HG02884 (cell line): ENCODE measurements around the gene SMPX.
"Not testable (repeated sequence)": the region's sequence is repeated elsewhere in the genome, so short reads cannot be mapped to it uniquely, and the experiment has no call there.

Experiments used
- ATAC-seq: cut with Tn5 transposase; IDR thresholded peaks from one replicate; pipeline ENCODE4 v1.9.1; 2021; ENCODE audit warnings: mild to moderate bottlenecking, moderate library complexity; ENCODE audit not compliant: unreplicated experiment

Gene SMPX

GRCh38 chrX:21757960-21758359, at the start of gene SMPX:
SMPX (minus strand) TSS chrX:21758116; CDS start chrX:21754290, 3,826 bp downstream.
- ATAC-seq = no peak

GRCh38 chrX:21806691-21807090, 48.8 kb upstream of the SMPX start:
- ATAC-seq = no peak

GRCh38 chrX:21802839-21803238, 44.9 kb upstream of the SMPX start:
- ATAC-seq = no peak

DNA sequence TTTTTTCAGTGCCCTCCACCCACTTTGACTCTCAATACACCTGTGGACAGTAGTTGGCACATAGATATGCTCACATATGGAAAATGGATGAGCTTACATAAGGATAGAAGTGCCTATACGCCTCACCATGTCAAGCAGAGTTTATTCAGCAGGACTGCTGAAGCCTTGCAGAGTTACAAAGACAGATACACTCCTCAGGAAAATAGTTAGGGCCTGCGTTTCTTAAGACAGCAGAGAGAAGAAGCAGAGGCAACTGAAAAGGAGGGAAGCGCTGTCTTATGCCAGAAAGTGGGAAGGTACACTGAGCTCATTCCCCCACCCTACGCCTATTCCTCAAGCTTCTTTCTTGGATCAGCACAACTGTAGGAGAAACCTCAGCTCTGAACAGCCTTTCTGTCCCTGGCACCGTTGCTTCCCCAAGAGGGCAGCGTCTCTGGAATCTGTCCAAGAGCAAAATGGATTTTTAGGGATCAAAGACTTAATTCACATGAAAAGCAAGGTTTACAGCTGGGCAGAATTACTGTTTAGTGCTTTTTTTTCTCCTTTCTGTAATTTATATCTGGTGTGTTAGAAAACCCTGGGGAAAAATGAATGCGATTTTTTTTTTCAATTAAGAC, 44.2 kb upstream of the SMPX start:
- no peak for ATAC-seq

GRCh38 chrX:21800344-21800770, 42.4 kb upstream of the SMPX start:
- ATAC-seq = peak; percentile 49

DNA sequence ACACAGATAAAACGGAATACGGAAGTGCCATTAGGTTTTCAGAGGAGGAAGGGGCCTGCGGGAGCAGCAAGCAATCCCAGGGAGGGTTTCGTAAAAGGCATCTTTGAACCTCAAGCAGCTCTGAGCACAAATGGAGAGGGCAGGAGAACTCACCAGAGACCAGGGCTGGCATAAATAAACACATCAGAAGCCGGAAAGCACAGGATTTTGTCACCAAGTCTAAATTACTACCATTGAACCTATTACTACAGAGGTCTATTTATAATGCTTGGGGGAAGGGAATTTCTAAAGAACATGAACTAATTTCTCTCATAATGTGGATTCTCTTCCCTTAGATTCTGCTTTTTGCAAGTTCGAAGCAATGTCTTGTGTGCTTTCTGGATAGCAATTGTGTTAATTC, 41.9 kb upstream of the SMPX start:
- no peak for ATAC-seq

- peak; percentile 49 for ATAC-seq
Observed at GRCh38 chrX:21798677-21799219, 40.8 kb upstream of the SMPX start.

GRCh38 chrX:21781976-21782375, 24.1 kb upstream of the SMPX start:
- no peak for ATAC-seq

DNA sequence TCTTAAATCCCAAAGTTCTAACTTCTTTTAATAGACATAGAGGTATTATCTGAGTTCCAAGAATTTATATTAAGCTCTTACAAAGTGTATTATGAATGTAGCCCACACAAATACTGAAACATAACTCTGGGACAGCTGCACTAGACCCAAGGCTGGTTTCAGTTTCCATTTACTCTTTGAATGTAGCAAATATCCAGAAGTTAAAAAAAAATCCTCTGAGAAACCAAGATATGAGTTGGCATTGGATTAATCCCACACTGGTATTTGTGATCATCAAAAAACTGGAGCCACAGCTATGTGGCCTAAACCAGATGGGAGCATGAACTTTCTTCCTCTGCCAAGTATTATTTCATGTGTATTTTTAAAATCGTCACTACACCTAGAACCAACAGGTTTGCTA, 23.6 kb upstream of the SMPX start:
- ATAC-seq = peak; percentile 84

DNA sequence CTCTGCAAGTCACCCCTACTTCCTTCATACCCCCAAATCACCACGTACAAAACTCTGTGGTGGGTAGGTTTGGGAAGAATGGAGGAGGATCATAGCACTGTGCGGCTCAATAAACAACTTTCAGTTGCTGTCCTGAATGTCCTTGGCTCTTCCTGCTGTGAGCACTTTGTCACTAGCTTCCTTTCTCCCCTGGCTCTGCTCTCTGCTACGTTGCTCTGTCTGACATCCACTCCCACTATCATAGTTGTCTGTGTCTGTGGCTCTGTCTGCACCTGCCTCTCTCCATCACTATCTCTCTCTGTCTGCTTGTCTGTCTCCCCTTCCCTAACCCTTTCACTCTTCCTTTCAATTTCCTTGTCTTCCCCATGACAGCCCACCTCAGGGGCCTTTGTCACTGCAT, 21.2 kb upstream of the SMPX start:
- no peak for ATAC-seq

DNA sequence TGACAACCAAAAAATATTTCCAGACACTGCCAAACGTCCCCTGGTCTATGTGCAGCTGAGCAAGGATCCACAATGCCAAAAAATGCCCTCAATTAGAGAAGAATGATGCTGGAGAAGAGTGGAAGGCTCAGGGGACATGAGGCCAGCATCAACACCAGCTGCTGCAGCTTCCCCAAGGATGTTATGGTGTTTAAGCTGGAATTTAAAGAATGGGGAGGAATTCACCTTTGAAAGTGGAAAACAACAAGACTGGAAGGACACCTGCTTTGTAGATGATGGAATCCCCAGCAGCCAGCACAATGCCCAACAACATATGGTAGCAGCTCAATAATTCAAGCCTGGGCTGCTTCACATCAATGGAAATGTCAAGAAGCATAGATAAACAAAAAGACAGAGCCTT, 20.3 kb upstream of the SMPX start:
- no peak for ATAC-seq

DNA sequence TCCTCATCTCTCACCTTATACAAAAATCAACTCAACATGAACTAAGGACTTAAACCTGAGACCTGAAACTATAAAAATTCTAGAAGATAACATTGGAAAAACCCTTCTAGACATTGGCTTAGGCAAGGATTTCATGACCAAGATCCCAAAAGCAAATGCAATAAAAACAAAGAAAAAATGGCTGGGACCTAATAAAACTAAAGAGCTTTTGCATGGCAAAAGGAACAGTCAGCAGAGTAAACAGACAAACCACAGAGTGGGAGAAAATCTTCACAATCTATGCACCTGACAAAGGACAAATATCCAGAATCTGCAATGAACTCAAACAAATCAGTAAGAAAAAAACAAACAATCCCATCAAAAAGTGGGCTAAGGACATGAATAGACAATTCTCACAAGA, 17.2 kb upstream of the SMPX start:
- ATAC-seq = not testable (repeated sequence)

- not testable (repeated sequence) for ATAC-seq
Observed at GRCh38 chrX:21773036-21773435, 15.1 kb upstream of the SMPX start.

DNA sequence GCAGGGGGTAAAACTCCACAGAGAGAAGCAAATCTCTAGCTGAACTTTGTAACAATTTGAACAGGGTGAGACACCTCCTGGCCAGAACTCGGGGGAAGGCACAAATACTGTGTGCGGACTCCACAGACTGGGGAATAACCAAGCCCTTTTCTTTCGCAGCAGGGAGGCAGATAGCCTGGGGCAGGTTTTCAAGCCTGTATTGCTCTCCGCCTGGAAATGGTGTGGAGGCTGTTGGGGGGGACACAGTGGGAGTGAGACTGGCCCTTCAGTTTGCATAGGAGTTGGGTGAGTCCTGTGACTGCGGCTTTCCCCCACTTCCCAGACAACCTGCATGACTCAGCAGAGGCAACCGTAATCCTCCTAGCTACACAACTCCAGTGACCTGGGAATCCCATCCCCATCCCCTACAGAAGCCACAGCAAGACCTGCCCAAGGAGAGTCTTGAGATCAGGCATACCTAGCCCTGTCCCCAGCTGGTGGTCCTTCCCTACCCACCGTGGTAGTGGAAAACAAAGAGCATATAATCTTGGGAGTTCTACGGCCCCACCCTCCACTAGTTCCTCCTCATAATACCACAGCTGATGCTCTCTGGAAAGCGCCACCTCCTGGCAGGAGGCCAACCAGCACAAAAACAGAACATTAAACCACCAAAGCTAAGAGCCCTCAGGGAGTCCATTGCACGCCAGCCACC, 12.9 kb upstream of the SMPX start:
- ATAC-seq = no peak

DNA sequence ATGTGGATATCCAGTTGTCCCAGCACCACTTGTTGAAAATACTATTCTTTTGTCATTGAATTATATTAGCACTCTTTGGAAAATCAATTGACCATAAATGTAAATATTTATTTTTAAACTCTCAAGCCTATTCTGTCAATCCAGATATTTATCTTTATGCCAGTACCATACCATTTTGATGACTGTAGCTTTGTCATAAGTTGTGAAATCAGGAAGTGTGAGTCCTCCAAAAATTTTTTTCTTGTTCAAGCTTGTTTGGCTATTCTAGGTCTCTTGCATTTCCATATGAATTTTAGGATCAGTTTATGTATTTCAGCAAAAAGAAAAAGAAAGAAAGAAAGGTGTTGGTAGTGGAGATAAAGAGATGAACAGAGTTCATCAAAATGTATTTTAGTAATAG, 8.2 kb upstream of the SMPX start:
- ATAC-seq = no peak

DNA sequence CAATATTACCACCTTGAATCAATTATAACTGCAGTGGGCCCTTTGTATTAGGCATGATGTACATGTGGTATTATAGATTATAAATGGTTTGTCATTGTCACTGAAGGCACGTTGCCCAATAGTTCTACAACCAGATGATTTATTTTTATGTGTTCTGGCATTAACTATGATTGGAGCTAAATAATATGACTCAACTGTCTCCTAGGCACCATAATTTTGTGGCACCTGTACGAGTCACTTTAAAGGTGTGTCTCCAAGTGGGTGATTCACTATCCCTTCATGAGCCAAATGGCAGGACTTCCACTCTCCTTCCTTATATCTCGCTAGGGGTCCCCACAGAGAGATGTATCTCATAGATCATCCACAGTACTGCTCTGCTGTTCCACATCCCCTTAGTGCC, 6.1 kb upstream of the SMPX start:
- no peak for ATAC-seq

GRCh38 chrX:21758488-21758887, 572 bp upstream of the SMPX start:
- no peak for ATAC-seq

DNA sequence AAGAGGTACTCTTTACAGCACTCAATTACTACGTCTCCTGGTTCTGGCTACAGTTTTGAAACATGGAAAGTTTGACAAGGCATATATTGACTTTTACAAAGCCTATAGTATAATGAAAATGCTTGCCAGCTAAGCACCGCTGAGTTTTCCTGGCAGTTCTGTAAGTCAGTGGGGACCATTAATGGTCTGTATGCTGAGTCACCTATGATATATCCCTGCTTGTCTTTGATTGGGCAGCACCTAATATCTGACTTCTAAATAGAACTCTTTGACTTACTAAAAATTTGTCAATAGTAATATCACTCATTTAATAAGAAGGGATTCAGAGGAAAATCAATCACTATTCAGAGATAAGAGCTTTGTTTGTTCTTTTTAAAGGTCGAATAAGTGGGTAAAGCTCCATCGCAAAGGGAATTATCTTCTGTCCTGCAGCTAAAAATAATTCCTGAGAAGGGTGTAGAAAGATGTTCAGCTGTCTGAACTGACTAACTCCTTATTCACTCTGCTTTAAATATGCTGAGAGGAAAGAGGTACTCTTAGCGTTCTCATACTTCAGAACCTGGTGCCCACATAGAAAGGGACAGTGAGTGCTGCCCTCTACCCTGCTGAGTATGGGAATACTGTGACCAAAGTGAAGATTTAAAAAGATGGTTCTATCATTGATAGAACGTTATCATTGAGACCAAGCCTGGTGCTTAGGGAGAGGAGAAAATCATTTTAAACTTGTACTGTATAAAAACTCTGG, 959 bp downstream of the SMPX start:
- ATAC-seq = no peak

DNA sequence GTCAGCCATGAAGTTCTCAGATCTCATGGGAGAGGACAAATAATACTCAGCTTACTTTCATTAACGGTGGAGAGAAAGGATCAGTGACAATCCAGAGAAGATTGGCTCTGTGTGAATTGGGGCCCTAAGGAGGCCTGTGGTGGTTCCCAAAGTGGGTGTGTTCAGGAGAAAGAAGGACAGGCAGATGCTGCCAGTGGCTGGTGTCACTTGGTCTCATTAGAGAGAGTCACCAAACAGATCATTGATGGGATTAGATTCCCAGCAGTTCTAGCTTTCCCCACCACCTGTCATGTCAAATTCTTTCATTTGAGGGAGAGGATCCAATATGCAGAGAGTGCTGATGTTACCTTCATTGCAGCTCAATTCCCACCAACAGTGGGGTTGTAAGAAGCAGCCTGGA, 8.0 kb downstream of the SMPX start:
- no peak for ATAC-seq

GRCh38 chrX:21748235-21748634, 9.7 kb downstream of the SMPX start:
- ATAC-seq = no peak

- no peak for ATAC-seq
Observed at GRCh38 chrX:21747558-21747957, 10.4 kb downstream of the SMPX start.

DNA sequence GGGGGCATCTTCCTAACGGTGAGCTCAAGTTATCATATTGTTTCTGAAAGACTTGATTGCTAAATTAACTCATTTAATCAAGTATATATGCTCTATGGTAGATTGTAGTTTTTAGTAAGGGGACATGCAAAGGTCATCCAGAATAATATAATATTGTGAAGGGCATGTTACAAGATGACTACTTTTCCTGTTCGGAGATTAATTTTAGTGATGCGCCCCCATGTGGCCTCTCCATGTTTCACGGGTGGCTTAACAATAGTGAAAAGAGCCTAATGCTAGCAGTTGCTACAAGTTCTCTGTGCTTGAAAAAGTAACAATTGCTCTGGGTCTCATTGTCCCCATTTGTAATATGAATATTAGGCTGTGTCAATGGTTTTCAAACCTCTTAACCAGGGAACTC, 12.2 kb downstream of the SMPX start:
- no peak for ATAC-seq
